SK-N-SH (cell line): Measurements from ENCODE around the gene GCH1. TPM values are rescaled to one million over a fixed set of nuclear protein-coding genes. Genes with fewer than 3 reads are reported as not detected.
"Not testable (repeated sequence)": the region's sequence is repeated elsewhere in the genome, so short reads cannot be mapped to it uniquely, and the experiment has no call there.

ENCODE experiments used
- CTCF ChIA-PET: fragments of 300-600, 350-600 bp; formaldehyde crosslinking; extraction: SDS; loops from one replicate; lab custom pipeline; 2021; lab: Yijun Ruan, JAX
- POLR2A ChIA-PET: fragments of 350-600 bp; sonication (Branson Sonifier 250); formaldehyde crosslinking; extraction: SDS; loops from one replicate; lab custom pipeline; 2020; ENCODE audit warnings: antibody characterized with exemption, inconsistent platforms; lab: Yijun Ruan, JAX
- DNase-seq: peaks from one replicate; pipeline ENCODE4 v3.0.0; 2012
- H2AFZ ChIP-seq: fragments of 200-600 bp; sonication (generic); 2 replicates; pipeline ENCODE4 v1.8.1; 2016; ENCODE audit warnings: antibody characterized with exemption, mild to moderate bottlenecking, low read depth
- H3F3A ChIP-seq: fragments of 200-600 bp; sonication (generic); replicated peaks from 2 replicates; pipeline ENCODE3; 2016; ENCODE audit warnings: antibody characterized with exemption, mild to moderate bottlenecking; ENCODE audit not compliant: insufficient read depth
- H3K27ac ChIP-seq, 2 experiments: fragments of 200-500 bp in 1 of 2; fragments of 200-600 bp in 1 of 2; sonication (Bioruptor generic) in 1 of 2; sonication (generic), shearing (Covaris generic) in 1 of 2; 2 replicates each; pipeline versions ENCODE4 v1.5.1 to v1.6.1; 2014 to 2016; ENCODE audit warnings: low read depth in 2 of 2, inconsistent platforms in 1 of 2, low read length in 1 of 2, mild to moderate bottlenecking in 1 of 2, mixed read lengths in 1 of 2
- H3K27me3 ChIP-seq: fragments of 200-600 bp; sonication (generic), shearing (Covaris generic); 2 replicates; pipeline ENCODE4 v1.6.1; 2016; ENCODE audit warnings: mixed run types; ENCODE audit not compliant: insufficient read depth
- H3K36me3 ChIP-seq, 2 experiments: fragments of 200-500 bp in 1 of 2; fragments of 200-600 bp in 1 of 2; sonication (Bioruptor generic) in 1 of 2; sonication (generic) in 1 of 2; replicated peaks in 1 of 2; 2 replicates each; pipeline versions ENCODE3 to v1.5.1; 2014 to 2016; ENCODE audit warnings: low read length in 1 of 2, mild to moderate bottlenecking in 1 of 2; ENCODE audit not compliant: insufficient read depth in 2 of 2, control insufficient read depth in 1 of 2
- H3K4me1 ChIP-seq, 2 experiments: fragments of 200-500 bp in 1 of 2; fragments of 200-600 bp in 1 of 2; sonication (Bioruptor generic) in 1 of 2; sonication (generic), shearing (Covaris generic) in 1 of 2; 2 replicates each; pipeline versions ENCODE4 v1.5.1 to v1.6.1; 2014 to 2016; ENCODE audit warnings: low read depth in 1 of 2, low read length in 1 of 2, mixed run types in 1 of 2; ENCODE audit not compliant: insufficient read depth in 2 of 2, control insufficient read depth in 1 of 2
- H3K4me2 ChIP-seq: fragments of 200-600 bp; sonication (generic), shearing (Covaris generic); 2 replicates; pipeline ENCODE4 v1.6.1; 2017; ENCODE audit warnings: mixed run types
- H3K4me3 ChIP-seq, 2 experiments: fragments of 200-500 bp in 1 of 2; fragments of 200-600 bp in 1 of 2; sonication (Bioruptor generic) in 1 of 2; sonication (generic), shearing (Covaris generic) in 1 of 2; 2 replicates each; pipeline versions ENCODE4 v1.5.1 to v1.8.1; 2014 to 2016; ENCODE audit warnings: low read depth in 2 of 2, inconsistent platforms in 1 of 2, low read length in 1 of 2, mild to moderate bottlenecking in 1 of 2, mixed read lengths in 1 of 2, moderate library complexity in 1 of 2
- H3K79me2 ChIP-seq: fragments of 200-600 bp; sonication (generic); 2 replicates; pipeline ENCODE4 v1.8.1; 2017; ENCODE audit warnings: mild to moderate bottlenecking; ENCODE audit not compliant: insufficient read depth
- H3K9ac ChIP-seq: fragments of 200-600 bp; sonication (generic); 2 replicates; pipeline ENCODE4 v1.6.1; 2017; ENCODE audit warnings: mixed run types
- H3K9me2 ChIP-seq: fragments of 200-600 bp; sonication (generic); 2 replicates; pipeline ENCODE4 v1.6.1; 2017; ENCODE audit warnings: mixed run types
- H3K9me3 ChIP-seq: fragments of 200-600 bp; sonication (generic); 2 replicates; pipeline ENCODE4 v1.6.1; 2017; ENCODE audit warnings: mixed run types, mild to moderate bottlenecking, moderate library complexity
- H4K20me1 ChIP-seq: fragments of 200-600 bp; sonication (generic); 2 replicates; pipeline ENCODE4 v1.6.1; 2017; ENCODE audit warnings: mild to moderate bottlenecking, mixed run types; ENCODE audit not compliant: insufficient read depth
- CHD2 ChIP-seq: fragments of 150-350 bp; IDR thresholded peaks from 2 replicates; pipeline ENCODE4 v1.6.1; 2018; ENCODE audit warnings: low read length; ENCODE audit not compliant: partially characterized antibody
- EP300 ChIP-seq, 2 experiments: IDR thresholded peaks; 2 replicates each; pipeline versions ENCODE4 v1.4.0 to v1.6.1; 2012; ENCODE audit warnings: borderline replicate concordance in 1 of 2, low read depth in 1 of 2, low read length in 1 of 2
- FOXJ3 ChIP-seq: sonication (generic); formaldehyde crosslinking; IDR thresholded peaks from 2 replicates; pipeline ENCODE4 v1.5.1; 2020; ENCODE audit warnings: mild to moderate bottlenecking, missing genetic modification reagents
- GATA2 ChIP-seq: sonication (generic); formaldehyde crosslinking; IDR thresholded peaks from 2 replicates; pipeline ENCODE4 v1.5.0; 2020; ENCODE audit warnings: mild to moderate bottlenecking, missing genetic modification reagents
- JUND ChIP-seq: IDR thresholded peaks from 2 replicates; pipeline ENCODE4 v1.4.0; 2012
- PBX3 ChIP-seq: IDR thresholded peaks from 2 replicates; pipeline ENCODE4; 2012
- POLR2AphosphoS5 ChIP-seq: IDR thresholded peaks from 2 replicates; pipeline ENCODE4 v1.6.1; 2012; ENCODE audit warnings: low read depth, low read length
- RCOR1 ChIP-seq: fragments of 150-350 bp; IDR thresholded peaks from 2 replicates; pipeline ENCODE4 v1.6.1; 2017; ENCODE audit warnings: antibody characterized with exemption, low read length
- TCF12 ChIP-seq: IDR thresholded peaks from 2 replicates; pipeline ENCODE4 v1.4.0; 2012
- USF2 ChIP-seq: fragments of 150-350 bp; IDR thresholded peaks from 2 replicates; pipeline ENCODE4 v1.6.1; 2017; ENCODE audit warnings: antibody characterized with exemption, low read length, low read depth, borderline replicate concordance
- ZBTB33 ChIP-seq: IDR thresholded peaks from 2 replicates; pipeline ENCODE4 v1.4.0; 2012; ENCODE audit warnings: low read depth, borderline replicate concordance
- WGBS: methylation state at CpG from one replicate; pipeline ENCODE4 v1.1.6; 2017; ENCODE audit warnings: low lambda C conversion rate; 5-methylcytosine and 5-hydroxymethylcytosine counted together
- polyA plus RNA-seq, 3 experiments: library from polyadenylated mRNA; depleted of rRNA; stranded (reverse); fragments of >200 nt; gene quantifications; 2 replicates each; pipeline ENCODE4 v1.2.3, GENCODE V29; 2012

Gene GCH1
- polyA plus RNA-seq, 1 of the 3 experiments (the other 2 are of a cell fraction) = 2.2 TPM

GRCh38 chr14:54877015-54877702, 25.5 kb downstream of the GCH1 start:
- H3K9me3 ChIP-seq = no peaks in the 10 kb centered on the region
- 54% methylated on average over 5 of the region's 5 CpGs for WGBS
- ChIA-PET CTCF (interaction anchor here (0.8 to 1.7 kb wide), 13 partner anchors 9 to 352 kb away, joined by 3 to 12 read pairs (median 4); partner anchors contain the start of genes MAPK1IP1L and SAMD4A), POLR2A (interaction anchor here (1.0 to 2.3 kb wide), 4 partner anchors 9 to 69 kb away, joined by 4 to 17 read pairs (median 6); no protein-coding TSS in a partner anchor)
- no peak overlapping the region for H3K4me3 ChIP-seq
- no peak for TF ChIP-seq USF2
- peak; percentile 89 for TF ChIP-seq FOXJ3 (CRISPR knock-in tag)
- TF ChIP-seq PBX3 = peak; percentile 51
- peak; percentile 93 for TF ChIP-seq RCOR1
- peak; percentile 74; the same call in 1 of the 2 replicates for TF ChIP-seq POLR2AphosphoS5
- 0 out of 2 replicates have a peak, but pooled peaks have one; percentile 4 for TF ChIP-seq JUND
- TF ChIP-seq TCF12 = peak; percentile 93
- TF ChIP-seq GATA2 (CRISPR knock-in tag) = peak; percentile 97
- no peak for TF ChIP-seq ZBTB33
- peak; percentile 32 to 95; a peak in 2 of 4 replicates for TF ChIP-seq EP300 (IDR thresholded peaks at IDR 0.05; ENCODE audit: borderline replicate concordance in 1 of 2, low read depth in 1 of 2, low read length in 1 of 2)
- peak; percentile 77 for TF ChIP-seq CHD2
- H3K9ac ChIP-seq = no peak overlapping the region
- H3K27ac ChIP-seq = peak overlapping the region; percentile 15 to 83; a peak in 2 of 4 replicates
- H3K27me3 ChIP-seq = no peaks in the 10 kb centered on the region
- H3K4me1 ChIP-seq = peaks cover 0 to 28% of the 10 kb centered on the region in 2 experiments; a peak in 2 of 4 replicates
- H3F3A ChIP-seq = no peaks in the 10 kb centered on the region
- H3K36me3 ChIP-seq = no peaks in the 10 kb centered on the region
- peak; percentile 63 for DNase-seq
- H3K79me2 ChIP-seq = no peaks in the 10 kb centered on the region
- H3K9me2 ChIP-seq = no peaks in the 10 kb centered on the region
- no peak overlapping the region for H3K4me2 ChIP-seq
- H4K20me1 ChIP-seq = no peaks in the 10 kb centered on the region
- H2AFZ ChIP-seq = peak overlapping the region; percentile 35; the same call in 1 of the 2 replicates

- H3K27ac ChIP-seq = not testable (repeated sequence)
- CTCF ChIA-PET = interaction anchor here (0.9 to 1.6 kb wide), 3 partner anchors 8 to 312 kb away, joined by 3 to 12 read pairs (median 5); no protein-coding TSS in a partner anchor
- WGBS = 81% methylated on average over 2 of the region's 2 CpGs
Observed at GRCh38 chr14:54875648-54876047, 27.0 kb downstream of the GCH1 start.

GRCh38 chr14:54870154-54871090, 32.2 kb downstream of the GCH1 start:
- H3K79me2 ChIP-seq, DNase-seq, H3K9ac ChIP-seq, H3K9me3 ChIP-seq, H3F3A ChIP-seq, H3K4me3 ChIP-seq, H3K9me2 ChIP-seq, H2AFZ ChIP-seq, H3K4me2 ChIP-seq, H3K36me3 ChIP-seq, H3K27me3 ChIP-seq, H4K20me1 ChIP-seq, H3K27ac ChIP-seq: not testable (repeated sequence)
- peaks cover 0 to 29% of the 10 kb centered on the region in 2 experiments; a peak in 2 of 4 replicates for H3K4me1 ChIP-seq
- POLR2A ChIA-PET = interaction anchor here (0.5 kb wide), 1 partner anchor 8 kb away, joined by 3 read pairs; no protein-coding TSS in a partner anchor
- WGBS = 82% methylated on average over 19 of the region's 27 CpGs
- CTCF ChIA-PET = interaction anchor here (1.5 kb wide), 1 partner anchor 181 kb away, joined by 3 read pairs; the partner anchor contains the start of gene MAPK1IP1L

More at GRCh38 chr14:54875648-54876047, 27.0 kb downstream of the GCH1 start:
- not testable (repeated sequence) for DNase-seq, H3K79me2 ChIP-seq, H3K4me3 ChIP-seq, H3K4me2 ChIP-seq, H4K20me1 ChIP-seq, H3K9me2 ChIP-seq, H3K36me3 ChIP-seq, H3K9ac ChIP-seq, H2AFZ ChIP-seq, H3F3A ChIP-seq, H3K9me3 ChIP-seq, H3K27me3 ChIP-seq
- peaks cover 0 to 21% of the 10 kb centered on the region in 2 experiments; a peak in 2 of 4 replicates for H3K4me1 ChIP-seq
- POLR2A ChIA-PET = interaction anchor here (1.2 kb wide), 1 partner anchor 11 kb away, joined by 5 read pairs; no protein-coding TSS in a partner anchor
